H1 (cell line): ENCODE data around the gene ACBD4. TPM values are rescaled to one million over a fixed set of nuclear protein-coding genes. Genes with fewer than 3 reads are reported as not detected.

Experiments
- BCL11A ChIP-seq, 2 experiments: IDR thresholded peaks; one replicate each; pipeline ENCODE4 v1.6.1; 2011; ENCODE audit warnings: low read depth in 2 of 2, low read length in 2 of 2, mild to moderate bottlenecking in 2 of 2
- CBX5 ChIP-seq: fragments of 300-800, 300-1000 bp; sonication (generic); IDR thresholded peaks from 2 replicates; pipeline ENCODE4 v1.7.1; 2016; ENCODE audit warnings: antibody characterized with exemption, low read length, low read depth
- CTBP2 ChIP-seq: IDR thresholded peaks from 2 replicates; pipeline ENCODE4 v1.7.0; 2011; ENCODE audit warnings: borderline replicate concordance, mild to moderate bottlenecking, moderate library complexity, mixed read lengths, low read length; ENCODE audit not compliant: insufficient read depth, insufficient read length
- FOSL1 ChIP-seq: IDR thresholded peaks from 2 replicates; pipeline ENCODE4 v1.6.1; 2011; ENCODE audit warnings: mild to moderate bottlenecking, low read depth, low read length, moderate library complexity; ENCODE audit not compliant: insufficient read depth
- HDAC2 ChIP-seq, 2 experiments: fragments of 300-600 bp in 1 of 2; sonication (generic) in 1 of 2; IDR thresholded peaks; 2 replicates each; pipeline ENCODE4 v1.6.1; 2011 to 2012; ENCODE audit warnings: low read depth in 2 of 2, low read length in 2 of 2, mild to moderate bottlenecking in 2 of 2, moderate library complexity in 2 of 2, borderline replicate concordance in 1 of 2, inconsistent platforms in 1 of 2
- TAF1 ChIP-seq: IDR thresholded peaks from 2 replicates; pipeline ENCODE4 v1.6.1; 2011; ENCODE audit warnings: mild to moderate bottlenecking, low read depth, low read length
- polyA plus RNA-seq, 7 experiments: library from polyadenylated mRNA; depleted of rRNA in 3 of 7; stranded (reverse) in 5 of 7; unstranded in 2 of 7; fragments of >200 nt in 5 of 7; fragments of 200-250 nt in 2 of 7; gene quantifications; 1 replicate in 5 of 7; 2 replicates in 1 of 7; 4 replicates in 1 of 7; pipeline versions ENCODE4 v1.2.1 to v1.2.3, GENCODE V29; 2011 to 2013; ENCODE audit warnings: missing spikeins in 2 of 7, mixed read lengths in 2 of 7
- total RNA-seq: library from RNA; stranded (reverse); fragmentation: NEBNext Ultra II Directional; extraction: Animal tissue kit (Norgen Biotek cat#: 25700); gene quantifications from 2 replicates; pipeline ENCODE4 v1.2.1, GENCODE V29; 2021

Gene ACBD4
- total and polyA plus RNA-seq, 2 of the 8 experiments (the other 6 are each of a cell fraction or from before 2014, with no cell fraction given), result 7.3 to 10.7 TPM

DNA sequence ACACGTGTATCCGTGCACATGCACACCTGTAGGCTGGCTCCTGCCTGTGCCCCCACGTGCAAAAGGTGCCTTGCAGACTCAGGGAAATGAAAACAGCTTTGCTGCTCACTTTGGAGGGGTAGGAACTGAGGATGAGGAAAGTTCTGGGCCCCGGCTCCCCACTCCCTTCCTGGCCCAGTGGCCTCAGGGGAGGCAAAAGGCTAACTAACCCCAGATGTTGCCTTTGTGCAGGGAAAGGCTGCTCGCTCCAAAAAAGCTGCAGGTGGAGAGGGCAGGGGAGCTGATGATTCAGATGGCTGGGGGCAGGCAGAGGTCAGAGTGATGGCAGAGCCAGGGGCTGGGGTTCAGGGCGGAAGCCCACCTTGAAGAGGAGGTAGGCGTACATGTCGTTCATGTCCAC lies 15.5 kb upstream of the ACBD4 start (continued):
- TF ChIP-seq CTBP2 (no peak), CBX5 (no peak), BCL11A (IDR thresholded peaks at IDR 0.05; ENCODE audit: low read depth in 2 of 2, low read length in 2 of 2) (no peak), FOSL1 (no peak), HDAC2 (IDR thresholded peaks at IDR 0.05; ENCODE audit: borderline replicate concordance in 1 of 2, low read depth in 2 of 2, low read length in 2 of 2) (no peak), TAF1 (no peak)
